Left lobe of liver (tissue), 2 donors: ENCODE data around the gene CARD6. TPM values are rescaled to one million over a fixed set of nuclear protein-coding genes. Genes with fewer than 3 reads are reported as not detected.
"Not testable (repeated sequence)": the region's sequence is repeated elsewhere in the genome, so short reads cannot be mapped to it uniquely, and the experiment has no call there.

Source experiments
- ATAC-seq: fragments of 200-7000 bp; cut with Tn5 transposase; one replicate; pipeline ENCODE4 v1.9.1; 2020; ENCODE audit warnings: mild to moderate bottlenecking, moderate library complexity
- DNase-seq: peaks from one replicate; pipeline ENCODE4 v3.0.0-alpha.2; 2020; ENCODE audit warnings: low spot score
- total RNA-seq: library from RNA; stranded (reverse); gene quantifications from one replicate; pipeline ENCODE4 v1.2.1, GENCODE V29; 2021
- donor health status: DM: no; HTN: no; CAD: no; lungs with moderate emphysema.
- donor health status: DM: no; HTN: yes; CAD: no.

CARD6 gene
- total RNA-seq, 1 donor from 2014 or later = 2.4 TPM

GRCh38 chr5:40869384-40869783 is 28.2 kb downstream of the CARD6 start:
- ATAC-seq = no peak
- no peak for DNase-seq

GRCh38 chr5:40871177-40871576 is 30.0 kb downstream of the CARD6 start:
- no peak for DNase-seq
- ATAC-seq = no peak

GRCh38 chr5:40872253-40872652 is 31.1 kb downstream of the CARD6 start:
- ATAC-seq, DNase-seq: not testable (repeated sequence)

- ATAC-seq = no peak
- no peak for DNase-seq
Measured at GRCh38 chr5:40873286-40873880, 32.2 kb downstream of the CARD6 start.

- DNase-seq = no peak
- no peak for ATAC-seq
Measured at GRCh38 chr5:40875958-40876357, 34.8 kb downstream of the CARD6 start.

- DNase-seq = no peak
- no peak for ATAC-seq
Measured at GRCh38 chr5:40877371-40877988, 36.3 kb downstream of the CARD6 start.

GRCh38 chr5:40879163-40879942 is 38.2 kb downstream of the CARD6 start:
- ATAC-seq (peak; percentile 79), DNase-seq (no peak)

GRCh38 chr5:40882291-40882690 is 41.1 kb downstream of the CARD6 start:
- ATAC-seq = no peak

GRCh38 chr5:40883051-40883450 is 41.9 kb downstream of the CARD6 start:
- not testable (repeated sequence) for DNase-seq, ATAC-seq

More at GRCh38 chr5:40882291-40882690, 41.1 kb downstream of the CARD6 start:
- no peak for DNase-seq

GRCh38 chr5:40895440-40896425 is 54.6 kb downstream of the CARD6 start:
- peak; percentile 85 for ATAC-seq
- peak; percentile 83 for DNase-seq

GRCh38 chr5:40904205-40904993 is 63.2 kb downstream of the CARD6 start:
- ATAC-seq = peak; percentile 99
- DNase-seq = peak; percentile 76

- DNase-seq (no peak), ATAC-seq (peak; percentile 15)
Measured at GRCh38 chr5:40904994-40905306, 63.8 kb downstream of the CARD6 start.

- DNase-seq = no peak
- ATAC-seq = no peak
Measured at GRCh38 chr5:40906351-40906751, 65.2 kb downstream of the CARD6 start.

GRCh38 chr5:40909264-40909663 is 68.1 kb downstream of the CARD6 start, which contains the start of gene C7:
Gene C7, plus strand, starts transcription at chr5:40909497. Its CDS starts 114 bp downstream, at chr5:40909611.
- ATAC-seq = peak; percentile 32
- DNase-seq = no peak

- DNase-seq (no peak), ATAC-seq (no peak)
Measured at GRCh38 chr5:40909723-40910122, 68.6 kb downstream of the CARD6 start.

Other genes with a start within 250 kb of the CARD6 start
- 0.96 TPM for gene PTGER4, start 161.5 kb upstream of the CARD6 start, total RNA-seq
- gene TTC33, start 85.4 kb upstream of the CARD6 start, total RNA-seq = 7.0 TPM
- gene PRKAA1, start 43.0 kb upstream of the CARD6 start, total RNA-seq = 38.9 TPM
- 375 TPM for gene RPL37, start 6.1 kb upstream of the CARD6 start, total RNA-seq
- 96.0 TPM for gene C7, start 68.1 kb downstream of the CARD6 start, total RNA-seq
- gene MROH2B, start 230.0 kb downstream of the CARD6 start, total RNA-seq = 0.88 TPM